ENCODE data around the gene MRPL39. TPM values are rescaled to one million over a fixed set of nuclear protein-coding genes. Genes with fewer than 3 reads are reported as not detected.

Gene MRPL39
- total RNA-seq, 2 donors from 2014 or later, result 43.2 to 46.3 TPM

GRCh38 chr21:25647647-25648046 lies 40.4 kb upstream of the MRPL39 start:
- Mint-ChIP-seq H3K4me1 (no peaks in the 10 kb centered on the region), H3K4me3 (no peak overlapping the region), H3K36me3 (ENCODE audit: low read depth) (no peaks in the 10 kb centered on the region), H3K27ac (no peak overlapping the region), H3K9me3 (no peaks in the 10 kb centered on the region), H3K27me3 (ENCODE audit: insufficient read depth) (peaks cover 47% of the 10 kb centered on the region)
- H3K27ac ChIP-seq (ENCODE audit: low read depth, low read length), result no peak overlapping the region
- peaks cover 9% of the 10 kb centered on the region for H3K9me3 ChIP-seq (ENCODE audit: control insufficient read depth, low read length)
- H3K4me3 ChIP-seq (ENCODE audit: low read length), result no peak overlapping the region
- H3K4me1 ChIP-seq (ENCODE audit: control insufficient read depth, insufficient read depth, low read length), result peaks cover under 1% of the 10 kb centered on the region
- peaks cover 67% of the 10 kb centered on the region for H3K27me3 ChIP-seq (ENCODE audit: control insufficient read depth, insufficient read depth, low read length, poor library complexity, severe bottlenecking)
- H3K9ac ChIP-seq (ENCODE audit: extremely low read depth, low read length, poor library complexity, severe bottlenecking), result no peak overlapping the region
- WGBS, 2 experiments (ENCODE audit: insufficient coverage in 1 of 2, insufficient read length in 1 of 2), result 88 to 98% methylated on average over 5 of the region's 5 CpGs
- DNase-seq, result no peak
- no peaks in the 10 kb centered on the region for H3K36me3 ChIP-seq (ENCODE audit: control insufficient read depth, insufficient read depth, low read length)
- TF ChIP-seq, protein P1, sequence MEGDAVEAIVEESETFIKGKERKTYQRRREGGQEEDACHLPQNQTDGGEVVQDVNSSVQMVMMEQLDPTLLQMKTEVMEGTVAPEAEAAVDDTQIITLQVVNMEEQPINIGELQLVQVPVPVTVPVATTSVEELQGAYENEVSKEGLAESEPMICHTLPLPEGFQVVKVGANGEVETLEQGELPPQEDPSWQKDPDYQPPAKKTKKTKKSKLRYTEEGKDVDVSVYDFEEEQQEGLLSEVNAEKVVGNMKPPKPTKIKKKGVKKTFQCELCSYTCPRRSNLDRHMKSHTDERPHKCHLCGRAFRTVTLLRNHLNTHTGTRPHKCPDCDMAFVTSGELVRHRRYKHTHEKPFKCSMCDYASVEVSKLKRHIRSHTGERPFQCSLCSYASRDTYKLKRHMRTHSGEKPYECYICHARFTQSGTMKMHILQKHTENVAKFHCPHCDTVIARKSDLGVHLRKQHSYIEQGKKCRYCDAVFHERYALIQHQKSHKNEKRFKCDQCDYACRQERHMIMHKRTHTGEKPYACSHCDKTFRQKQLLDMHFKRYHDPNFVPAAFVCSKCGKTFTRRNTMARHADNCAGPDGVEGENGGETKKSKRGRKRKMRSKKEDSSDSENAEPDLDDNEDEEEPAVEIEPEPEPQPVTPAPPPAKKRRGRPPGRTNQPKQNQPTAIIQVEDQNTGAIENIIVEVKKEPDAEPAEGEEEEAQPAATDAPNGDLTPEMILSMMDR (conservative IDR thresholded peaks at IDR 0.05), result no peak

GRCh38 chr21:25646474-25646873 lies 39.2 kb upstream of the MRPL39 start:
- Histone ChIP-seq H3K27me3 (ENCODE audit: control insufficient read depth, insufficient read depth, low read length, poor library complexity, severe bottlenecking) (peaks cover 75% of the 10 kb centered on the region), H3K9me3 (ENCODE audit: control insufficient read depth, low read length) (peaks cover 9% of the 10 kb centered on the region), H3K9ac (ENCODE audit: extremely low read depth, low read length, poor library complexity, severe bottlenecking) (no peak overlapping the region), H3K4me3 (ENCODE audit: low read length) (no peak overlapping the region), H3K27ac (ENCODE audit: low read depth, low read length) (peak overlapping the region; percentile 68), H3K36me3 (ENCODE audit: control insufficient read depth, insufficient read depth, low read length) (no peaks in the 10 kb centered on the region), H3K4me1 (ENCODE audit: control insufficient read depth, insufficient read depth, low read length) (no peaks in the 10 kb centered on the region)
- H3K27ac Mint-ChIP-seq, result no peak overlapping the region
- WGBS, 2 experiments (ENCODE audit: insufficient coverage in 1 of 2, insufficient read length in 1 of 2), result 79 to 80% methylated on average over 1 of the region's 1 CpG
- TF ChIP-seq, protein P1 (conservative IDR thresholded peaks at IDR 0.05), result no peak
- no peak for DNase-seq
- no peaks in the 10 kb centered on the region for H3K4me1 Mint-ChIP-seq
- H3K9me3 Mint-ChIP-seq, result no peaks in the 10 kb centered on the region
- peaks cover 56% of the 10 kb centered on the region for H3K27me3 Mint-ChIP-seq (ENCODE audit: insufficient read depth)
- no peak overlapping the region for H3K4me3 Mint-ChIP-seq
- no peaks in the 10 kb centered on the region for H3K36me3 Mint-ChIP-seq (ENCODE audit: low read depth)

DNA sequence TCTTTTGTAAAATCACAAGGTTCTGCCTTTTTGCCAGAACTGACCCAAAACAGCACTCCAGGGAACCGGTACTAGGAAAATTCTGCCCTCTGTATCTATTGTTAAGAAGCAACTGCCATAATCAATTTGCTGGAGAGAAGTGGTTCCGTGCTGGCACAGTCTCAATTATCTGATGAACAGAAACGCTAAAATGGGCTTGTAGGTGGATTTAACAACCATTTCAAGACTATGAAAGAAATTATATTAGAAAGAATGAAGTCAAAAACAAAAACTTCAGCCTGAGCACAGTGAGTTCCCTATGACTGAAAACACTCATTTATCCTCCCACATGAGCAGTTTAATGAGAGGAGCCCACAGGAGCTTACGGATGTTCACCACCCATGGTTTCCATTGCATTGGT lies 36.2 kb upstream of the MRPL39 start:
- Histone ChIP-seq H3K36me3 (ENCODE audit: control insufficient read depth, insufficient read depth, low read length) (no peaks in the 10 kb centered on the region), H3K4me3 (ENCODE audit: low read length) (no peak overlapping the region), H3K9me3 (ENCODE audit: control insufficient read depth, low read length) (no peaks in the 10 kb centered on the region), H3K27ac (ENCODE audit: low read depth, low read length) (no peak overlapping the region), H3K9ac (ENCODE audit: extremely low read depth, low read length, poor library complexity, severe bottlenecking) (no peak overlapping the region), H3K27me3 (ENCODE audit: control insufficient read depth, insufficient read depth, low read length, poor library complexity, severe bottlenecking) (peaks cover 76% of the 10 kb centered on the region), H3K4me1 (ENCODE audit: control insufficient read depth, insufficient read depth, low read length) (no peaks in the 10 kb centered on the region)
- DNase-seq, result no peak
- 95 to 100% methylated on average over 2 to 4 of the region's 4 CpGs for WGBS, 2 experiments (ENCODE audit: insufficient coverage in 1 of 2, insufficient read length in 1 of 2)
- Mint-ChIP-seq H3K36me3 (ENCODE audit: low read depth) (no peaks in the 10 kb centered on the region), H3K27ac (no peak overlapping the region), H3K9me3 (no peaks in the 10 kb centered on the region), H3K4me1 (peaks cover 3% of the 10 kb centered on the region), H3K4me3 (no peak overlapping the region), H3K27me3 (ENCODE audit: insufficient read depth) (peaks cover 63% of the 10 kb centered on the region)
- TF ChIP-seq, protein P1 (conservative IDR thresholded peaks at IDR 0.05), result no peak
